NCI-H2171 (cell line): Measurements from ENCODE around the gene TRPM2.
"Not testable (repeated sequence)": the region's sequence is repeated elsewhere in the genome, so short reads cannot be mapped to it uniquely, and the experiment has no call there.

ENCODE experiments used
- DNase-seq: peaks from one replicate; lab custom pipeline; 2025; lab: John Stamatoyannopoulos, UW

Gene TRPM2

DNA sequence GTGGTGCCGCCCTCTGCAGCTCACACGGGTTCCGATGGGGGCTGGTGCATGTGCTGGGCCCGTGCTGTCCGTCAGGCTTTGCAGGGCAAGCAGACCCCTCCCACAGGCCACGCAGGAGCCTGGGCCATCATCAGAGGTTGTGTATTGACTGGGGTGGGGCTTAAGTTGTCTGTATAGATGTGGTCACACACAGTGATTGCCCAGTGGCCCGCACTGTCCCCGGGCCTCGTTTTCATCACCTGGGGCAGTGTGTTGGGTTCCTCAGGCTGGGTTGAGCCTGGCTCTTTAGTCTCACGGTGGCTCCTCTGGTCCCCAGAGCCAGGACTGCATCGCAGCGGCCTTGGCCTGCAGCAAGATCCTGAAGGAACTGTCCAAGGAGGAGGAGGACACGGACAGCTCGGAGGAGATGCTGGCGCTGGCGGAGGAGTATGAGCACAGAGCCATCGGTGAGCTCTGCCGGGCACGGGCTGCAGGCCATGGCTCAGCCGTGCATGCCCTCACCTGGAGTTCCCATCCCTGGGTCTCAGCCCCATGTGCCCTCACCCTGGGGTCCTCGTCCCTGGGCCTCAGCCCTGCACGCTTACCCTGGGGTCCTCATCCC lies 44.1 kb downstream of the TRPM2 start:
- no peak for DNase-seq

GRCh38 chr21:44398499-44398898 lies 45.1 kb downstream of the TRPM2 start:
- DNase-seq, result no peak

GRCh38 chr21:44399151-44399954 lies 45.9 kb downstream of the TRPM2 start:
- no peak for DNase-seq

DNA sequence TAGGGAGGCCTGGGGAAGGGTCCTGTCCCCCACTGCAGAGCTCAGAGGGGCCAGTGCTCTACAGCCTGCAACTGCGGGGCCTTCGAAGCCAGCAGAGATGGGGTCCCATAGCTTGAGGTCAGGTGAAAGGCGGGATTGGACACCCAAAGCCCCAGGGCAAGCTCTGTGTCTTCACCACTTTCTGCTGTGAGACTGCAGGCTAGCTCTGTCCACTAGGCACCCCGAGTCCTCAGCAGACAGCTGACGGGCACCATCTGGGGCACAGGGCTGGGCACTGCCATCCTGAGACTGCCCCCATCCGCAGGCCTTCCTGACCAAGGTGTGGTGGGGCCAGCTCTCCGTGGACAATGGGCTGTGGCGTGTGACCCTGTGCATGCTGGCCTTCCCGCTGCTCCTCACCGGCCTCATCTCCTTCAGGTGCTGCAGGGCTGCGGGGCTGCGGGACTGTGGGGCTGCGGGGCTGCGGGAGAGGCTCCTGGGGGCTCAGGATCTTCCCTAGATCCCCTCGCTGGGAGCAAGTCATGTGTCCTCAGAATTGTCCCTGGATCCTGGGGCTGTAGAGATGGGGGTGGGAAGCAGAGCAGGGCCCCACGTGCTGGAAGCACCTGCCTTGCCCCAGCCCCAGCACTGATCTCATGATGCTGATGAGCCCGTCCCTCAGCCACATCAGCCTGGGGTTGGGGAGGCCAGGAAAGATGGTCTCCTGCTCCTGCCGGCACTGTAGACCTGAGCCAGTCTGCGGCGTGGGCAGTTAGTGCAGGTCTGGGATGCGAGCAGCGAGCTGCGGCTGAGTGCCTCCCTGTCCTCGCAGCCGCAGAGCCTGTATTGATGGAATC lies 46.8 kb downstream of the TRPM2 start:
- DNase-seq, result no peak

- DNase-seq, result no peak
These were observed 47.5 kb downstream of the TRPM2 start for GRCh38 chr21:44400791-44401385.

GRCh38 chr21:44401386-44402160 lies 48.2 kb downstream of the TRPM2 start:
- no peak for DNase-seq

DNA sequence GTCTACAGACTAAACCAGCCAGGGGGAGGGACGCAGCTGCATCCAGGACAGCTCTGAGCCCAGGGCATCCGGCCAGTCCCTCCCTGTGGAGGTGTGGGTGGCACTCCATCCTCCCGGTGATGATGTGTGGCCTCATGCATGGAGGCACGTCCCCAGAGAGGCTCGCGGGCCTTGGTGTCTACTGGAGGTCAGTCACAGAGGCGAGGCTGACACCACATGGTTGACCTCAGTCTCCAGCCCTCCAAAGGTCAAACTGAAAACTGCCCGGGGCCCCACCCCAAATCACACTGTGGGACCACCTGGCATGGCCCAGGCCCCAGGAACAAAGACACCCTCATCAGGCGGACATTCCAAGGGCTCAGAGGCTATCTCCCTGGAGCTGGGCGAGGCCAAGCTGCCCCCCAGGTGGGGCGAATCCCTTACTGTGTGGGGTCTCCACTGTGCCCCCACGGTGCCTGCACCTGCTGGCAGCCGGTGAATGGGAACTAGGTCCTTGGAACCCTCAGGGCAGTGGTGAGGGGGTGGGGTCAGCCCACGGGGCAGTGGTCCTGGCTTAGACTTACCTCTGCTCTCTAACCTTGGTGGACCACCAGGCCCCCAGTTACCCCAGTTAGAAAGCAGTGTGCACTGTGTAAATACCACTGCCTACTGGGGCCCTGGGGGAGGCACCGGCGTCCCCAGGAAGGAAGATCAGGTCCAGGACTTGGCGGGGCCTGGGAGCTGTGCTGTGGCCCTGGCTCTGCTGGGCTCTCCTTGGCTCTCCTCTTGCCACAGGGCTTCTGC lies 49.1 kb downstream of the TRPM2 start:
- DNase-seq, result no peak

DNA sequence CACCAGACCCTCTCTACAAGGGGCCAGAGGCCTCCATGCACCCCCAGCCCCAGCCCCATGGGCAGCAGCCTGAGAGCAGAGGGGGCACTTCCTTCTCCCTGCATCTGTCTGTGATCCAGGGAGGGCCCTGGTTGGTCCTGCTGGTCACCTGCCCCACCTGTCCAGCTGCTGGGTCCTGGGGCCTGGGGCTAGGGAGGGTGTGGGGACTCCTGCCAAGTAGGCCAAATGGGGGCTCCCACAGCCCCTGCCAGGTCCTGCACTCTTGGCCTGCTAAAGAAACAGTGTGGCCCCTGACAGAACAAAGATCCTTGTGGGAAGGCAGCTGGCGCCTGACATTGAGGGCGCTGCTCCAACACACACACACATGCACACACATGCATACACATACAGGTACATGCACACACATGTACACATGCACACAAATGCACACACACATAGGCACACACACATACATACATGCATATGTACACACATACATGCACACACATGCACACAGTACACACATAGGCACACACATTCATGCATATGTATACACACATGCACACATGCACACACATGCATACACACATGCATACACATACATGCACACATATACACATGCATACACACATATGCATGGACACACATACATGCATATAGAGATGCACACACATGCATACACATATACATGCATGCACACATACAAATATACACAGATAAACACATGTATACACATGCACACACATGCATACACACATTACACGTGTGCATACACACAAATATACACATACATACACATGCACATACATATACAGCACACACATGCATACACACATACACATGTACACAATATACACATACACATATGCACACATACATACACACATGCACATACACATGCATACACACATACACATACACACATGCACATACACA lies 49.9 kb downstream of the TRPM2 start:
- no peak for DNase-seq

DNA sequence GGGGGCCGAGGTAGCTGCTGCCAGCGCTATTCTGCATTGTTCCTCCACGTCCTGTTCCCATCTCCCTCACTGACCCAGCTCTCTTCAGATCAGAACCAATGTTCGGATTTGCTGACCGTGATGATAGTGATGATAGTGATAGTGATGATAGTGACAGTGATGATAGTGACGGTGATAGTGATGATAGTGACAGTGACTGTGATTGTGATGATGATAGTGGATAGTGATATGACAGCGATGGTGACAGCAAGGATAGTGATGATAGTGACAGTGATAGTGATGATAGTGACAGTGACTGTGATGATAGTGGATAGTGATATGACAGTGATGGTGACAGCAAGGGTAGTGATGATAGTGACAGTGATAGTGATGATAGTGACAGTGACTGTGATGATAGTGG lies 51.1 kb downstream of the TRPM2 start:
- not testable (repeated sequence) for DNase-seq

DNA sequence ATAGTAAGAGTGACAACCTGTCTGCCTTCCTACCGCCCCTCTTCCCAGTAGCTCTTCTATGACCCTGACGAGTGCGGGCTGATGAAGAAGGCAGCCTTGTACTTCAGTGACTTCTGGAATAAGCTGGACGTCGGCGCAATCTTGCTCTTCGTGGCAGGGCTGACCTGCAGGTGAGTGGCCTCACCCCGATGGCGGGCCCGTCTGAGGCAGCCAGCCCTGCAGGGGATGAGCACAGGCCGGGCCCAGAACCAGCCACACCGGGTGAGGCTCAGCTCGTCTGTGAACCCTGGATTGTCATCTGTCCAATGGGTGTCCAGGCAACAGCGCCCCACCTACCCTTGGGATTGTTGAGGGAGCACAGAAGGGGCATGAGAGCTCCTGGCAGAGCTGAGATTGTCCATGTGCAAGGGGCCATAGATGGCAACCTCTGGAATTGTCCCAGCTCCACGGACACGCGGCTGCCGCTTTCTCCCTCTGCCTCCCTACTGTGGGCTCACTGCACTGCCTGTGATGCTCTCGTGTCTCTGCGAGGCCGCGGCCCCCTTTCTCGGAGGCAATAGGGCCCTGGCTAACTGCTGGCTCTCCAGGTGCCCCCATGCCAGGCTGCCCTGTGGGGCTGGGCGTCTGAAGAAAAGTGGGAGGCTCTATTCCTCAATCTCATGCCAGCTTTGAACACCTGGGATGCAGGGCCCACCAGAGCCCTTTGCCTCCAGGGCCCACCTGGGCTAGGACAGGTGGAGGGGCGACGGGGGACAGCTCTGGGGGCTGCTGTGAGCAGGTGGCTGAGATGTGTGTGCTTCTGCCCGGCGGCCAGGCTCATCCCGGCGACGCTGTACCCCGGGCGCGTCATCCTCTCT lies 51.9 kb downstream of the TRPM2 start:
- DNase-seq, result no peak

DNA sequence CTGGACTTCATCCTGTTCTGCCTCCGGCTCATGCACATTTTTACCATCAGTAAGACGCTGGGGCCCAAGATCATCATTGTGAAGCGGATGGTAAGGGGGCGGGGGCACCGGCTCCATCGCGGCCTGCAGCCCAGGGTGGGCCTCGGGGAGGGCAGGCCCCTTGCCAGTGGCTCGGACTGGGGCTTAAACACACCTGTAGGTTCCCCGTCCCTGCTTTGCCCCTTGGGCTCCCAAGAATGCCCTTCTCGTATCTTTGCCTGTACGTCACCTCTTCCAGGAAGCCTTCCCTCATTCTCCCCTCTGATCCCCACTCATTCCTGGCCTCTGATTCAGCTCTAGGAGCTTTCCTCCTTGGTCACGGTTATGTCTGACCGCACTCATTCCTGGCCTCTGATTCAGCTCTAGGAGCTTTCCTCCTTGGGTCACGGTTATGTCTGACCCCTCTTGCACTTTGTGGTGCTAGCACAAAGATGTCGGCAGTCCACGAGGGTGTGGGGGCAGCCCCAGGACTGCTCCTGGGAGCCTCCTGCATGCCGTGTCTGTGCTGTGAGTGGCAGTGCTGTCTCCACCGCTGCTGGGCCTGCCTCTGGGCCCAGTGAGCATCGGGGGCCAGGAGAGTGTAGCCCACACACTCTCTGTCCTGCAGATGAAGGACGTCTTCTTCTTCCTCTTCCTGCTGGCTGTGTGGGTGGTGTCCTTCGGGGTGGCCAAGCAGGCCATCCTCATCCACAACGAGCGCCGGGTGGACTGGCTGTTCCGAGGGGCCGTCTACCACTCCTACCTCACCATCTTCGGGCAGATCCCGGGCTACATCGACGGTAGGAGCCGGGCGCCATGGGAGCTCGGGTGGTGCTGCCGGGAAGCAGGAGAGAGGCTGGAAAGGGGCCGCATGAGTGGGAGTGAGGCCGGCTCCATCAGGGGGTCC lies 52.8 kb downstream of the TRPM2 start:
- no peak for DNase-seq

GRCh38 chr21:44406953-44407352 lies 53.5 kb downstream of the TRPM2 start:
- DNase-seq, result no peak

DNA sequence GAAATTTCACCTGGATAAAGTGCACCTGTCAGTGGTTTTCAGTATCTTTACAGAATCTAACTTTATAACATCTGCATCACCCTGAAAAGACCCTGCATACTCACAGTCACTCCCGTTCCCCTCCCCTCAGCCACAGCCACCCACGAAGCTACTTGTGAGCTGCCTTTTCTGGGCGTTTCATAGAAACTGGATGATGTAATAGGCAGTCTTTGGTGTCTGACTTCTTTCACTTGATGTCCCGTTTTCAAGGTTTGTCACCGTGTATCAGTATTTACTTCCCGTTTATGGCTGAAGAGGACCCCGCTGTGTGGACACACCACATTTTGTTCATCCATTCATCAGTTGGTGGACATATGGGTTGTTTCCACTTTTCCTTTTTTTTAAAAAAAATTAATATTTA lies 54.1 kb downstream of the TRPM2 start:
- no peak for DNase-seq

- no peak for DNase-seq
These were observed 54.8 kb downstream of the TRPM2 start for GRCh38 chr21:44408226-44408625.

GRCh38 chr21:44413566-44414290 lies 60.3 kb downstream of the TRPM2 start:
- no peak for DNase-seq

- no peak for DNase-seq
These were observed 61.1 kb downstream of the TRPM2 start for GRCh38 chr21:44414291-44415072.
